Measurements from ENCODE around the gene SIN3B.

SIN3B gene

DNA sequence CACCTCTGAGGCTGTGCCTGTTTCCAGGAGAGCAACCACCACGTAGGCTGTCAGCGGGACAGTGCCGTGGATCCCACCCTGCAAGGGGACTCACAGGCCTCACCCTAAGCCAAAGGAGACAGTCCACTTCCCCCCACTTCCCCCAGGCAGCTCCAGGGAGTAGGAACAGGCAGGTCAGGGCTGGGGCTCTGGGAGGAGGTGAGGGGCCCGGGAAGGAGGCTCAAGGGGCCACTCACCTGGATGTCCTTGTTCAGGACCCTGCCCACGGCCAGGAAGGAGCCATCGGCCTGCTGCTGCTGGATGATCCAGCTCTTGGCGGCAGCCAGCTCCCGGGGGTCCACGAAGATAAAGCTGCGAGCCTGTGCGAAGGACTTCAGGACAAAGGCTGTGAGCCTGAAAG is 85.2 kb downstream of the SIN3B start:
- no peaks in the 10 kb centered on the region for H3K4me1 Mint-ChIP-seq

GRCh38 chr19:16915135-16915534 is 85.9 kb downstream of the SIN3B start:
- H3K27me3 Mint-ChIP-seq (ENCODE audit: low read depth, poor library complexity): peaks cover 3% of the 10 kb centered on the region
- H3K36me3 Mint-ChIP-seq (ENCODE audit: low read depth): peaks cover 78% of the 10 kb centered on the region
- H3K4me3 Mint-ChIP-seq: no peak overlapping the region
- no peak for DNase-seq
- TF ChIP-seq, protein P1, sequence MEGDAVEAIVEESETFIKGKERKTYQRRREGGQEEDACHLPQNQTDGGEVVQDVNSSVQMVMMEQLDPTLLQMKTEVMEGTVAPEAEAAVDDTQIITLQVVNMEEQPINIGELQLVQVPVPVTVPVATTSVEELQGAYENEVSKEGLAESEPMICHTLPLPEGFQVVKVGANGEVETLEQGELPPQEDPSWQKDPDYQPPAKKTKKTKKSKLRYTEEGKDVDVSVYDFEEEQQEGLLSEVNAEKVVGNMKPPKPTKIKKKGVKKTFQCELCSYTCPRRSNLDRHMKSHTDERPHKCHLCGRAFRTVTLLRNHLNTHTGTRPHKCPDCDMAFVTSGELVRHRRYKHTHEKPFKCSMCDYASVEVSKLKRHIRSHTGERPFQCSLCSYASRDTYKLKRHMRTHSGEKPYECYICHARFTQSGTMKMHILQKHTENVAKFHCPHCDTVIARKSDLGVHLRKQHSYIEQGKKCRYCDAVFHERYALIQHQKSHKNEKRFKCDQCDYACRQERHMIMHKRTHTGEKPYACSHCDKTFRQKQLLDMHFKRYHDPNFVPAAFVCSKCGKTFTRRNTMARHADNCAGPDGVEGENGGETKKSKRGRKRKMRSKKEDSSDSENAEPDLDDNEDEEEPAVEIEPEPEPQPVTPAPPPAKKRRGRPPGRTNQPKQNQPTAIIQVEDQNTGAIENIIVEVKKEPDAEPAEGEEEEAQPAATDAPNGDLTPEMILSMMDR (IDR thresholded peaks at IDR 0.05): no peak
- no peaks in the 10 kb centered on the region for H3K4me1 Mint-ChIP-seq
- H3K9me3 Mint-ChIP-seq: peaks cover 62% of the 10 kb centered on the region
- no peak overlapping the region for H3K27ac Mint-ChIP-seq

More for the DNA sequence above, 85.2 kb downstream of the SIN3B start:
- H3K27ac Mint-ChIP-seq: no peak overlapping the region
- H3K36me3 Mint-ChIP-seq (ENCODE audit: low read depth): peaks cover 70% of the 10 kb centered on the region
- no peak overlapping the region for H3K4me3 Mint-ChIP-seq
- H3K27me3 Mint-ChIP-seq (ENCODE audit: low read depth, poor library complexity): peaks cover 3% of the 10 kb centered on the region
- H3K9me3 Mint-ChIP-seq: peaks cover 56% of the 10 kb centered on the region
- no peak for DNase-seq
- TF ChIP-seq, protein P1 (IDR thresholded peaks at IDR 0.05): no peak

- Mint-ChIP-seq H3K9me3 (peaks cover 58% of the 10 kb centered on the region), H3K27ac (no peak overlapping the region), H3K27me3 (ENCODE audit: low read depth, poor library complexity) (peaks cover 3% of the 10 kb centered on the region), H3K4me3 (no peak overlapping the region), H3K4me1 (no peaks in the 10 kb centered on the region), H3K36me3 (ENCODE audit: low read depth) (peaks cover 79% of the 10 kb centered on the region)
- no peak for DNase-seq
- TF ChIP-seq, protein P1 (IDR thresholded peaks at IDR 0.05): no peak
Observed at GRCh38 chr19:16915734-16916133, 86.5 kb downstream of the SIN3B start.

GRCh38 chr19:16917401-16917800 is 88.2 kb downstream of the SIN3B start:
- Mint-ChIP-seq H3K27ac (no peak overlapping the region), H3K27me3 (ENCODE audit: low read depth, poor library complexity) (peaks cover 3% of the 10 kb centered on the region), H3K36me3 (ENCODE audit: low read depth) (peaks cover 75% of the 10 kb centered on the region), H3K4me1 (no peaks in the 10 kb centered on the region), H3K4me3 (no peak overlapping the region), H3K9me3 (peaks cover 45% of the 10 kb centered on the region)
- DNase-seq: no peak
- TF ChIP-seq, protein P1 (IDR thresholded peaks at IDR 0.05): no peak

GRCh38 chr19:16919496-16919895 is 90.3 kb downstream of the SIN3B start:
- H3K27me3 Mint-ChIP-seq (ENCODE audit: low read depth, poor library complexity): peaks cover 3% of the 10 kb centered on the region
- H3K4me3 Mint-ChIP-seq: no peak overlapping the region
- peaks cover 25% of the 10 kb centered on the region for H3K9me3 Mint-ChIP-seq
- H3K27ac Mint-ChIP-seq: no peak overlapping the region
- TF ChIP-seq, protein P1 (IDR thresholded peaks at IDR 0.05): no peak
- peaks cover 74% of the 10 kb centered on the region for H3K36me3 Mint-ChIP-seq (ENCODE audit: low read depth)
- DNase-seq: no peak
- H3K4me1 Mint-ChIP-seq: no peaks in the 10 kb centered on the region

DNA sequence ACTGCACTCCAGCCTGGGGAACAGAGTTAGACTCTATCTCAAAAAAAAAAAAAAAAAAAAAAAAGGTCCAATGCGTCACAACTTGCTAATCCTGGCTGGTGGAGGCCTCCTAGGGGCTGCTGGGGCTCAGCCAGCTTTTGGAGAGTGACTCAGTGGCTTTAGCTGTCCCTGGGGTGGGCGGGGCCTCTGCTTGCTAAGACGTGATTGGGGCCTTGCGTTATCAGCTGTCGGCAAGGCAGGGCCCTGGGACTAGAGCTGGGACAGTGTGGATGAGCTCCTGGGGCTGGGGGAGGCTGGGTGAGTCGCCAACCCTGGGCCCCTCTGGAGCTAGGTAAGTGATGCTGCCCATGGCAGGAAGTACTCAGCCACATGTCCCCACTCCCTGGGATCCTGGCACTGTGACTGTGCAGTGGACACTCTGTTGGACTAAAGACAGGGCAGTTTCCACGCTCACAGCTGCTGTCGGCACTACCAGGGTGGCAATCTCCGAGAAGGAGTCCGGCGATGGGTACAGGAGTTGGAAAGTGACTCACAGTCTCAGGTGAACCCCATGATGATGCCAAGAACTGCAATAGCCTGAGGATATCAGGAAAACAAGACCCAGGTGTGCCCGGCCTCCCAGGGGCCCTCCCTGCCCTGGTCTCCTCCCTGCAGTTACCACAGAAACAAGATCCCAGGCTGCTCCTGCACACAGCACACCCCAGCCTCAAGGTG is 91.8 kb downstream of the SIN3B start:
- Mint-ChIP-seq H3K36me3 (ENCODE audit: low read depth) (peaks cover 73% of the 10 kb centered on the region), H3K27me3 (ENCODE audit: low read depth, poor library complexity) (peaks cover 3% of the 10 kb centered on the region), H3K9me3 (peaks cover 29% of the 10 kb centered on the region), H3K4me1 (no peaks in the 10 kb centered on the region), H3K4me3 (no peak overlapping the region), H3K27ac (peak overlapping the region; percentile 29)
- DNase-seq: no peak
- TF ChIP-seq, protein P1 (IDR thresholded peaks at IDR 0.05): no peak
